GM12801 (cell line): ENCODE data around the gene HMMR.

Experiments used
- TF ChIP-seq, protein P1 (sequence below): IDR thresholded peaks from one replicate; pipeline ENCODE4 v1.5.1; 2011; ENCODE audit warnings: control low read depth; ENCODE audit not compliant: insufficient read length; ENCODE audit errors: extremely low read depth

The HMMR gene

DNA sequence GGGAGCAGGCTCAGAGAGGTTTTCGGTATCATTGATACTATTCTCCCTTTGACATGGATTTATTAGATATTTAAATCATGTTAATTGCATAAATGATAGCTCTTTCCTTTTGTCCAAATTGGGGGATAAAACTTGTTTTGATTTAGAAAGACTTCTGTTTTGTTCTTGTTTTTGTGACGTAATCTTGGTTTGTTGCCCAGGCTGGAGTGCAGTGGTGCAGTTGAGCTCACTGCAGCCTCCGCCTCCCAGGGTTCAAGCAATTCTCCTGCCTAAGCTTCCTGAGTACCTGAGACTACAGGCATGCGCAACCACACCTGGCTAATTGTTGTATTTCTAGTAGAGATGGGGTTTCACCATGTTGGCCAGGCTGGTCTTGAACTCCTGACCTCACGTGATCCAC, 52.1 kb downstream of the HMMR start:
- TF ChIP-seq, protein P1, sequence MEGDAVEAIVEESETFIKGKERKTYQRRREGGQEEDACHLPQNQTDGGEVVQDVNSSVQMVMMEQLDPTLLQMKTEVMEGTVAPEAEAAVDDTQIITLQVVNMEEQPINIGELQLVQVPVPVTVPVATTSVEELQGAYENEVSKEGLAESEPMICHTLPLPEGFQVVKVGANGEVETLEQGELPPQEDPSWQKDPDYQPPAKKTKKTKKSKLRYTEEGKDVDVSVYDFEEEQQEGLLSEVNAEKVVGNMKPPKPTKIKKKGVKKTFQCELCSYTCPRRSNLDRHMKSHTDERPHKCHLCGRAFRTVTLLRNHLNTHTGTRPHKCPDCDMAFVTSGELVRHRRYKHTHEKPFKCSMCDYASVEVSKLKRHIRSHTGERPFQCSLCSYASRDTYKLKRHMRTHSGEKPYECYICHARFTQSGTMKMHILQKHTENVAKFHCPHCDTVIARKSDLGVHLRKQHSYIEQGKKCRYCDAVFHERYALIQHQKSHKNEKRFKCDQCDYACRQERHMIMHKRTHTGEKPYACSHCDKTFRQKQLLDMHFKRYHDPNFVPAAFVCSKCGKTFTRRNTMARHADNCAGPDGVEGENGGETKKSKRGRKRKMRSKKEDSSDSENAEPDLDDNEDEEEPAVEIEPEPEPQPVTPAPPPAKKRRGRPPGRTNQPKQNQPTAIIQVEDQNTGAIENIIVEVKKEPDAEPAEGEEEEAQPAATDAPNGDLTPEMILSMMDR: no peak

DNA sequence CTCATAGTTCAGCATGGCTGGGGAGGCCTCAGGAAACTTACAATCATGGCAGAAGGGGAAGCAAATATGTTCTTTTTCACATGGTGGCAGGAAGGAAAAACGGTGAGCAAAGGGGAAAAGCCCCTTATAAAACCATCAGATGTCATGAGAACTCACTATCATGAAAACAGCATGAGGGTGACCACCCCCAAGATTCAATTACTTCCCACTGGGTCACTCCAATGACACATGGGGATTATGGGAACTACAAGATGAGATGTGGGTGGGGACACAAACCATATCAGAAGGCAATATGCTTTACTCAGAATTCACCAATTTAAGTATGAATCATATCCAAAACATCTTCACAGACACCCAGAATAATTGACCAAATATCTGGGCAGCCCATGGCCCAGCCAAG, 64.7 kb downstream of the HMMR start:
- TF ChIP-seq, protein P1: no peak

DNA sequence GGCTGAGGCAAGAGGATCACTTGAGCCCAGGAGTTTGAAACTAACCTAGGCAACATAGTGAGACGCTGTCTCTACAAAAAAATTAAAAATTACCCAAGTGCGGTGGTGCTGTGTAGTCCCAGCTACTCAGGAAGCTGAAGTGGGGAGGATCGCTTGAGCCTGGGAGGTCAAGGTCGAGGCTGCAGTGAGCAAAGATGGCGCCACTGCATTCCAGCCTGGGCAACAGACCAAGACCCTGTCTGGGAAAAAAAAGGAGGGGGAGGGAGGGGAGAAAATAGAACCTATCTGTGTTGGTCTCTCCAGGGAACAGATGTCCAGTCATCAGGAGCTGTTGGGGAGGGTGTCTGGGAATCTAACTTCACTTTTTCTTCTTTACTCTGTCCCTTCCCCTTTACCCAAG, 69.3 kb downstream of the HMMR start:
- TF ChIP-seq, protein P1: no peak

DNA sequence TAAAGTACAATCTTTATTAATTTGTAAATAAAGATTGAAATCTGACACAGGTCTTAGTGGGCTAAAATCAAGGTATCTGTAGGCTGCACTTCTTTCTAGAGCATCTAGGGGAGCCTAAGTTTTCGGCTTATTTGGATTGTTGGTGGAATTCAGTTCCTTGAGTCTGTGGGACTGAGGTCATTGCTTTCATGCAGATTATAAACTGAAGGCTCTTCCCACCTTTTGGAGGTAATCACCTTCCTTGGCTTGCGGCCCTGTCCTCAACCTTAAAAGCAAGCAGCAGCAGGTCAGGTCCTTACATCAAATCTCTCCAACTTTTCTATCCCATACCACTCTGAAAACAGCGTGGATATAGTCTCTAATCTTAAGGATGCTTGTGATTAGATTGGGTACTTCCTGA, 70.8 kb downstream of the HMMR start:
- TF ChIP-seq, protein P1: no peak

DNA sequence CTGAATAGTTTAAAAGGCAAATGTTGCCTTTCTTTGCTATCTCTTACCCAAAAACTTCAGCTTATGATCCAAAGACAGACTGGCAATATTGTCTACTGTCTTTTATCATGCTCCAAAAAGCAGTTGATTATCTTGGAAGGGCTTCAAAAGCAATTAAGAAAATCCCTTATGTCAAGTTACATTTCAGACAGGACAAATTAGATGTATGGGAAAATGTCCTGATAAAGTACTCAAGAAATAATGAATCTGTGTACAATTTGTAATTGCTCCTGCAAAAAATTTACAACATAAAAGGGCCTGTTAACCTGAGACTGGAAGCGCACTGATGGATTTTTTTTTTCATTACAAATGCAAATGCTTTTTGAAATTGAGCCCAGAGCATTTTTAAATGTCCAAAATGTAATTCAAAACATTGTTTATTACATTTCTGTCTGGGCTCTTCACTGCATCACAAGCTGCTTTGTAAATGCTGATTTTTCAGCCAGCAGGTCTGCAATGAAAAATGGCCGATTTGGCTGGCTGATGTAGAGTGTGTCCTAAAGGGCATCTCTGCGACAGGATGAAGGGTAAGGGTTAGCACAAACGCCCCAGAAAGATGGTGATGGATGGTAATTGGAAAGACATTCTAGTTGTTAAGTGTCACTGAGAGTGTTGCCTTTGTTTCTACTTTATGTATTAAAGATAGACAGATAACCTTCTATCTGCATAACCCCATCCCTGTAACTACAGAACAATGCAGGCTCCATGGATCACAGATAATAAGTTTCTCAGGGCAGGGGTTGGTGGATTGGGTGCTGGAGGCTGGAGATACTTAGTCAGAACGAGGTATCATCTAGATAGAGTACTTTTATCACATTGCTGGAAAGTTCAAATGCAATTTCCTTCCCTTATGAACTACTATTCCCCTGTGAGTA, 72.0 kb downstream of the HMMR start:
- TF ChIP-seq, protein P1: no peak

DNA sequence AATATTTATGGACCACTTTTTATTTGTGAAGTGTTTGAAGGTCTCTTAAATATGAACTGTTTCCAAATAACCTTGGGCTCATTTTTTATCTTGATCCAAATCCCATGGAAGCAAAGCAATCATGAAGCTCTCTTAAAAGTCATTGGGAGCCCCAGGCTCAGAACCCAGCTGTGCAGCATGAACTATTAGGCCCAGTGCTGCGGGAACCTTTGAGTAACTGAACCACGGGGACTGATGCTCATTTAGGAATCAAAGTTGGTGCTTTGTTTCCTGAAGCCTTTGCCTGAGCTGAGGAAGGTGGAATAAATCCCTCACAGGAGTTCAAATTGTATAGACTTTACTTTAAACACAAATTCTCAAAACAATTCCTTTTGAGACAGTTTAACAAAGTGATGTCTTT, 72.8 kb downstream of the HMMR start:
- TF ChIP-seq, protein P1: no peak

DNA sequence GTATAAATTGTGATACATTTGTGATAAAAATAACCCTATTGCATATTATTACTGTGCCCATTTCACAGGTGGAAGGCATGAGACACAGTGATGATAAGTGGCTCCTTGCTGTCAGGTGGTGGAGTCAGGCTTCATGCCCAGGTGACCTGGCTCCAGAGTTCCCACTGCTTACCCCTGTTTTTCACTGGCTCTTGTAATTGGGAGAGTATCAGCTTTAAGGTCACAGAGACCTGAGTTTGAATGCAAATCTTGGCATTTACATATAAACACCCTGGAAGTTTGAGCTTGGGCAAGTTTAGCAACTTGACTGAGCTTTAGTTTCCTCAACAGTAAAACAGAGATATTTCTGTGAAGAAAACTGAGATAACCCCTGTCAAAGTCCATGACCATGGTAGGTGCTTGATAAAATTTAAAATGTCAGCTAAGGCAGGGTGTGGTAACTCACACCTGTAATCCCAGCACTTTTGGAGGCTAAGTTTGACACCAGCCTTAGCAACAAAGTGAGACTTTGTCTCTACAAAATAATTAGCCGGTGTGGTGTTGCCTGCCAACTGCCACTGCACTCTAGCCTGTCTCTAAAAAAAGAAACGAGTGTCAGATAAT, 74.2 kb downstream of the HMMR start:
- TF ChIP-seq, protein P1: no peak
